Esophagus muscularis mucosa (tissue), 4 donors: ENCODE data around the gene EFCAB8. TPM values are rescaled to one million over a fixed set of nuclear protein-coding genes. Genes with fewer than 3 reads are reported as not detected.

ENCODE experiments used
- DNase-seq: peaks from one replicate; pipeline ENCODE4 v3.0.0-alpha.2; 2017; ENCODE audit errors: extremely low spot score
- H3K27ac ChIP-seq, 4 donors: fragments of 200-600 bp; sonication (generic); replicated peaks in 1 of 4; 1 replicate in 3 of 4; 2 replicates in 1 of 4; pipeline ENCODE4 v1.5.1; 2016 to 2019; ENCODE audit warnings: mild to moderate bottlenecking in 1 of 4
- H3K27me3 ChIP-seq, 4 donors: fragments of 200-600 bp; sonication (generic); one replicate each; pipeline versions ENCODE4 v1.5.1 to v1.6.0; 2016 to 2019
- H3K36me3 ChIP-seq, 4 donors: fragments of 200-600 bp; sonication (generic); one replicate each; pipeline ENCODE4 v1.5.1; 2016 to 2019
- H3K4me1 ChIP-seq, 4 donors: fragments of 200-600 bp; sonication (generic); one replicate each; pipeline ENCODE4 v1.5.1; 2016 to 2019
- H3K4me3 ChIP-seq, 4 donors: fragments of 200-600 bp; sonication (generic); 1 replicate in 2 of 4; 2 replicates in 2 of 4; pipeline ENCODE4 v1.5.1; 2016 to 2019; ENCODE audit warnings: mild to moderate bottlenecking in 4 of 4, moderate library complexity in 1 of 4
- H3K9me3 ChIP-seq, 4 donors: fragments of 200-600 bp; sonication (generic); 1 replicate in 3 of 4; 2 replicates in 1 of 4; pipeline ENCODE4 v1.5.1; 2016 to 2019
- CTCF ChIP-seq, 3 experiments: fragments of 200-600 bp in 2 of 3; fragments of 450-650 bp in 1 of 3; sonication (generic) in 2 of 3; IDR thresholded peaks; one replicate each; pipeline ENCODE4 v1.5.1; 2017 to 2019; ENCODE audit warnings: antibody characterized with exemption in 3 of 3, mild to moderate bottlenecking in 2 of 3, moderate library complexity in 1 of 3
- EP300 ChIP-seq: sonication (generic); formaldehyde crosslinking; IDR thresholded peaks from one replicate; pipeline ENCODE4 v1.6.1; 2017; ENCODE audit warnings: antibody characterized with exemption
- POLR2A ChIP-seq: fragments of 450-650 bp; IDR thresholded peaks from one replicate; pipeline ENCODE4 v1.6.1; 2017; ENCODE audit warnings: antibody characterized with exemption, moderate library complexity, mild to moderate bottlenecking, low read depth
- POLR2AphosphoS5 ChIP-seq, 2 donors: sonication (generic); formaldehyde crosslinking; IDR thresholded peaks; one replicate each; pipeline ENCODE4 v1.6.1; 2017; ENCODE audit warnings: antibody characterized with exemption in 2 of 2
- WGBS: methylation state at CpG from one replicate; pipeline ENCODE4 v1.1.5; 2018; 5-methylcytosine and 5-hydroxymethylcytosine counted together
- intact Hi-C: fragments of 100-400 bp; cut with DNase I; formaldehyde crosslinking; loops from one replicate; pipeline ENCODE4 v1.15.1; 2023
- total RNA-seq, 4 donors: library from RNA; depleted of rRNA; stranded (reverse); fragments of >200 nt; gene quantifications; one replicate each; pipeline versions ENCODE4 v1.1.0 to v1.2.1, GENCODE V29; 2016

The EFCAB8 gene
- total RNA-seq, 4 donors from 2014 or later: 0.17 to 0.92 TPM; not detected in 2

- peaks cover 34 to 71% (median 68%) of the 10 kb centered on the region in 4 donors for H3K4me1 ChIP-seq
- H3K27me3 ChIP-seq: no peaks in the 10 kb centered on the region
Measured at GRCh38 chr20:32823737-32824588, 34.8 kb upstream of the EFCAB8 start.

GRCh38 chr20:32828029-32828680 lies 30.6 kb upstream of the EFCAB8 start:
- DNase-seq: no peak
- 89% methylated on average over 4 of the region's 4 CpGs for WGBS
- Histone ChIP-seq H3K9me3 (no peaks in the 10 kb centered on the region), H3K27ac (peak overlapping the region; percentile 33 to 82 (median 71)), H3K36me3 (peaks cover 11 to 42% (median 25%) of the 10 kb centered on the region in 4 donors), H3K4me3 (no peak overlapping the region), H3K27me3 (no peaks in the 10 kb centered on the region), H3K4me1 (peaks cover 31 to 65% (median 55%) of the 10 kb centered on the region in 4 donors)
- intact Hi-C loops: no loop called here
- no peak for TF ChIP-seq POLR2AphosphoS5 (IDR thresholded peaks at IDR 0.05)

More at GRCh38 chr20:32823737-32824588, 34.8 kb upstream of the EFCAB8 start:
- no peak overlapping the region for H3K4me3 ChIP-seq
- no peak for DNase-seq
- intact Hi-C loops: no loop called here
- H3K36me3 ChIP-seq: peaks cover 11 to 32% (median 18%) of the 10 kb centered on the region in 4 donors
- 86% methylated on average over 7 of the region's 7 CpGs for WGBS
- peak overlapping the region; percentile 28 to 98 (median 76) for H3K27ac ChIP-seq
- H3K9me3 ChIP-seq: no peaks in the 10 kb centered on the region
- TF ChIP-seq POLR2AphosphoS5 (IDR thresholded peaks at IDR 0.05) (no peak), POLR2A (no peak), EP300 (no peak), CTCF (IDR thresholded peaks at IDR 0.05) (no peak)

- TF ChIP-seq POLR2AphosphoS5 (IDR thresholded peaks at IDR 0.05): no peak
- no peak for TF ChIP-seq EP300
- no peak for TF ChIP-seq CTCF (IDR thresholded peaks at IDR 0.05)
- no peak for TF ChIP-seq POLR2A
- no peak for DNase-seq
- H3K27me3 ChIP-seq: no peaks in the 10 kb centered on the region
- H3K36me3 ChIP-seq: peaks cover 13 to 52% (median 33%) of the 10 kb centered on the region in 4 donors
- intact Hi-C loops: no loop called here
- 42% methylated on average over 3 of the region's 3 CpGs for WGBS
- peaks cover 24 to 57% (median 47%) of the 10 kb centered on the region in 4 donors for H3K4me1 ChIP-seq
- no peak overlapping the region for H3K4me3 ChIP-seq
- peak overlapping the region; percentile 70 to 82 (median 72) for H3K27ac ChIP-seq
- H3K9me3 ChIP-seq: no peaks in the 10 kb centered on the region
Measured at GRCh38 chr20:32829311-32830005, 29.3 kb upstream of the EFCAB8 start.

GRCh38 chr20:32830437-32830836 lies 28.3 kb upstream of the EFCAB8 start:
- no peak for DNase-seq
- peak overlapping the region; percentile 70 to 82 (median 72) for H3K27ac ChIP-seq
- H3K36me3 ChIP-seq: peaks cover 13 to 55% (median 34%) of the 10 kb centered on the region in 4 donors

GRCh38 chr20:32831982-32832381 lies 26.7 kb upstream of the EFCAB8 start:
- intact Hi-C loops: no loop called here

More at GRCh38 chr20:32830437-32830836, 28.3 kb upstream of the EFCAB8 start:
- Histone ChIP-seq H3K4me1 (peaks cover 19 to 50% (median 42%) of the 10 kb centered on the region in 4 donors), H3K4me3 (no peak overlapping the region), H3K27me3 (no peaks in the 10 kb centered on the region), H3K9me3 (no peaks in the 10 kb centered on the region)
- WGBS: 83% methylated on average over 3 of the region's 3 CpGs
- intact Hi-C loops: no loop called here
- no peak for TF ChIP-seq EP300
- peak in 1 of 2 donors; percentile 12 for TF ChIP-seq POLR2AphosphoS5 (IDR thresholded peaks at IDR 0.05)

More at GRCh38 chr20:32831982-32832381, 26.7 kb upstream of the EFCAB8 start:
- no peak for DNase-seq
- H3K27ac ChIP-seq: no peak overlapping the region
- H3K9me3 ChIP-seq: no peaks in the 10 kb centered on the region
- peaks cover 19 to 50% (median 42%) of the 10 kb centered on the region in 4 donors for H3K4me1 ChIP-seq
- H3K36me3 ChIP-seq: peaks cover 10 to 55% (median 39%) of the 10 kb centered on the region in 4 donors
- 89% methylated on average over 5 of the region's 5 CpGs for WGBS
- no peak for TF ChIP-seq POLR2A
- no peak for TF ChIP-seq CTCF (IDR thresholded peaks at IDR 0.05)
- TF ChIP-seq POLR2AphosphoS5 (IDR thresholded peaks at IDR 0.05): no peak
- TF ChIP-seq EP300: no peak
- H3K27me3 ChIP-seq: no peaks in the 10 kb centered on the region
- H3K4me3 ChIP-seq: no peak overlapping the region
